Stimulated activated CD8-positive, alpha-beta memory T cell treated with anti-CD3 and anti-CD28 coated beads, Interleukin-15, amount 100 ng/mL, for 48 hours (primary cell): Measurements from ENCODE around the gene HEMGN.
A peak's percentile ranks its signal among the peaks of the same experiment; 100 is the strongest.

Experiments used
- DNase-seq, 2 donors: peaks; one replicate each; pipeline ENCODE4 v3.0.0-alpha.2; 2020; ENCODE audit warnings: low read depth in 2 of 2

Gene HEMGN

GRCh38 chr9:97928986-97929604, 8.9 kb downstream of the HEMGN start:
- DNase-seq: no peak

DNA sequence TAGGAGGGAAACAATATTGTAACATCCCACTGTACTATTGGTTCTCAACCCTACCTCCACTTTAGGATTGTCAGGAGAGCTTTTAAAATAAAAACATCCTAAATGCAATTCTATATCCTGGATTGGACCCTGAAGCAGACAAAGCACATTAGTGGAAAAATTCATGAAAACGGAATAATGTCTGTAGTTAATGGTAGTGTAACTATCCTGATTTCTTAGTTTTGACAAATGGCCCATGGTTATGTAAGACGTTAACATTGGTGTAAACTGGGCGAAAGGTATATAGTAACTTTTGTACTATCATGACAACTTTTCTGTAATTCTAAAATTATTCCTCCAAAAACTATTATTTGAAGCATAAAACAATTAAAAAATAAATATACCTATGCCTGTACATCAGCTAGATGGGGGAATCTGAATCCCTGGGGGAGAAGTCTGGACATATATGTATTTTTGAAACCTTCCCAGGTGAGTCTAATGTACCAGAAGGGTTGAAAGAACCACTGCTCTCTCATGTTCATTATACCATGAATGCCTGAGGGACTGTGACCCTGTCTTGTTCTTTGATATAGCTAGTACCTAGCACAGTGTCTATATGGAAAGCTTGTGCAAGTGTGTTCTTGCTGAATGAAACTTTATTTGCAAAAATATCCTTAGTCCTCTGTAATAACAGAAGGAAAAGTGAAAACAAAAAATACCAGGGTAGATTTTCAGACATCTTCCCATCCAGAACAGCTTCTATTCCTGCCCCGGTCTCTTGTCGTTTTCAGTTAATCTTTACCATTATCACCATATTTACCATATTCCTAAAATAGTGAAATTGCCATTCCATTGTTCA, 12.3 kb downstream of the HEMGN start:
- no peak for DNase-seq

DNA sequence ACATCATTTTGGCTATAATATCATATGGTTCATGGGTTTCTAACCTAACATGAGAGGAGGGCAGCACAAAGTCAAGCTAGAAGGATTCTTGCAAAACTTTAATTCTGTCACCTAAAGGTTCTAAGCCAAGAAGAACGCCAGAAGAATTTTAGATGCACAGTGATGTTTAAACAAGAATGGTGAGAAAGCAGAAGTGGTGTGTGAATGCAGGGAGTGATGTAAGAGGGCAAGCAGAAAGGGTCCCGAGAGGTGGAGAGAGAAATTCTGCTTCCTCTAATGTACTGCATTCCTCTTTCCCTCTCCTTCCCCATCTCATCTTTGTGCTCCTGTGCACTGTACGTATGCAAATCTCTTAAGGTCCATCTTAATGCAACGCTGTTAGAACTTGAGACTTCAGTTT, 13.6 kb downstream of the HEMGN start:
- DNase-seq: no peak

- DNase-seq: peak; percentile 38 to 45
These were observed 14.4 kb downstream of the HEMGN start for GRCh38 chr9:97923529-97924108.

- DNase-seq: peak; percentile 96 to 97
These were observed 15.8 kb downstream of the HEMGN start, which contains the start of gene TRMO for GRCh38 chr9:97921959-97922724. TSS of gene TRMO (minus strand) at chr9:97922500. CDS start at chr9:97922493, 7 bp downstream.

DNA sequence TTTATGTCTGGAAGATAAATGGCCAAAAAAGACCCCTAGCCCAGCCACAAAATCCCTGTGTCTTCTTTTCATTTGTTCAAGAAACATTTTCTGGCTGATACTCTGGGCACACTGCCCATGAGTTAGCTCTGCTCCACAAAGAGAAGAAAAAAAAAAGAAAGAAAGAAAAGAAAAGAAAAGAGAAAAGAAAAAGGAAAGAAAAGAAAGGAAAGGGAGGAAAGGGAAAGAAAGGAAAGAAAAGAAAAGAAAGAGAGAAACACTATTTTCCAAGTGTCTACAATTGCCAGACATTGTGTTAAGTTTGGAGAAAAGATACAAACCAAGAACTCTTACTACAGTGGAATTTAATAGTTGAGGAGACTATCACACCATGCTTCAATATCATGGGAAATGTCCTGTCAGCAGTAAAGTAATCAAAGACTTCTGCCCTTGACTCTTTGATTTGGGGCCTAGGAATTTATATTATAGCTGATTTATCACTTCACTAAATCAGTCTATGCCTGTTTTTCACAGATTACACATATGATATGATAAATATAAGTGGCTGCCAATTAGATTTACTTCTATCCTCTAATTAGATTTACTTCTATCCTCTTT, 18.7 kb downstream of the HEMGN start:
- DNase-seq: no peak

DNA sequence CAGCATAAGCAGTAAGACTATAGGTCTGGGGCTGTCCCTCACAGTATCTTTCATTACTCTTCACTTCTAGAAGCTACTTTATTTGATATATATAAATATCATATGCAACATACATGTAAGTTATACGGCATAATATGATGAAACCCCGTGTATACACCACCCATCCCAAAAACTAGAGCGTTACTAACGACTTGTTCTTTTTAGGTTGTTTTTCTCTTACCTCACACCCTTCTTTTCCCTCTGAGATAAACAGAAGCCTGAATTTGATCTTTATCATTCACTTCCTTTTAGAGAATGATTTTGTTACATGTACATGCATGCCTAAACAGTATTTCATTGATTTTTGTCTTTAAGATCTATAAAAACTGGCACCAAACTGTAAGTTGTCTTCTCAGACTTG, 19.4 kb downstream of the HEMGN start:
- DNase-seq: no peak

GRCh38 chr9:97911970-97912369, 26.0 kb downstream of the HEMGN start:
- DNase-seq: no peak

DNA sequence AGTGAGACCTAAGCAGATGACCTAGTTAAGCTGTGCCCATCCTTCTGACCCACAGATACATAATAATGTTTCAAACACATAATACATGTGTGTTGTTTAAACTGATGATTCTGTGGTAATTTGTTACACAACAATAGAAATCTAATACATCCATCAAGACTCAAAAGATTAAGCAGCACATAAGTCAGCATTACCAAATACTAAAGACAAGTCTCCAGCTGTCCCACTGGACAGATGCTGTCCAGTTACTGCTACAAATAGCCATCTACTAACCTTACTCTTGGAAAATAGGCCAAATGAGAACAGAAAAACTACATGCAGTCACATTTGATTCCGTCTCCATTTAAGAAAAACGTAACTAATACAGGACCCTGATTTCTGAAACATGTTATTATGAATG, 26.4 kb downstream of the HEMGN start:
- DNase-seq: no peak

- no peak for DNase-seq
These were observed 27.6 kb downstream of the HEMGN start for GRCh38 chr9:97910357-97910756.

- DNase-seq: no peak
These were observed 29.3 kb downstream of the HEMGN start for GRCh38 chr9:97908705-97909104.

DNA sequence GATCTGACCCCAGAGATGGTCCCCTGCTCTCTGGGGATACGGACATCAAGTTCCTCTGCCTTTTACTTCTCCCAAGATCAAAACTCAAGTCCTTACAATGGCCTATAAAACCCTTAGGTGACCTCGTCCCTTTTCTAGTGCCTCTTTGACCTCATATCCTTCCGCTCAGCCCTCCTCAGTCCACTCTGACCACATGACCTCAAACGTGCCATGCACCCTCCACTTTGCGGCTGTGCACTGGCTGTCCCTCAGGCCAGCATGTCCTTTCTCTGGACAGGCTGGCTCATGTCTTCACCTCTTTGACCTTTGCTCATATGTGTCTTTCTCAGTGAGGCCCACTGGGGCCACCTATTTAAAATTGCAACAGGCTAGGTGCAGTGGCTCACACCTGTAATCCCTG, 30.3 kb downstream of the HEMGN start:
- no peak for DNase-seq

- no peak for DNase-seq
These were observed 30.9 kb downstream of the HEMGN start for GRCh38 chr9:97907046-97907445.

- DNase-seq: no peak
These were observed 31.6 kb downstream of the HEMGN start for GRCh38 chr9:97906236-97906831.

- DNase-seq: no peak
These were observed 32.7 kb downstream of the HEMGN start for GRCh38 chr9:97905228-97905627.

DNA sequence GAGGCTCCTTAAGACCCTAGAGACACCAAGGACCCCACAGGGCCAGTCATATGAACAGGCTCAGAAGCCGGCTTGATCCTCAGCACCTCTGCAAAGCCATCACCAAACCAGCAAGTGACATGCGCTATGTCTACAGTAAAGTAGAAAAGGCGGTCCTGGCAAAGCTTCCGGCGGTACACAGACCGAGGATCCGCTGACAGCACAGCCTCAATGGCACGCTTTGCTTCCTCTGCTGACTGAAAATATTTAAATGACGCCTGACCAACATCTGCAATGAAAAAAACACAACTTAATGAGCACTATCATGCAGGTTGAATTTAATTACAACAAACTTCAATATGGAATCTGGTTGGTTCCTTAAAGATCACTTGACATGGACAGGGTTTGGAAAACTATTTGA, 33.2 kb downstream of the HEMGN start:
- DNase-seq: peak; percentile 27

GRCh38 chr9:97903177-97903576, 34.8 kb downstream of the HEMGN start:
- no peak for DNase-seq

DNA sequence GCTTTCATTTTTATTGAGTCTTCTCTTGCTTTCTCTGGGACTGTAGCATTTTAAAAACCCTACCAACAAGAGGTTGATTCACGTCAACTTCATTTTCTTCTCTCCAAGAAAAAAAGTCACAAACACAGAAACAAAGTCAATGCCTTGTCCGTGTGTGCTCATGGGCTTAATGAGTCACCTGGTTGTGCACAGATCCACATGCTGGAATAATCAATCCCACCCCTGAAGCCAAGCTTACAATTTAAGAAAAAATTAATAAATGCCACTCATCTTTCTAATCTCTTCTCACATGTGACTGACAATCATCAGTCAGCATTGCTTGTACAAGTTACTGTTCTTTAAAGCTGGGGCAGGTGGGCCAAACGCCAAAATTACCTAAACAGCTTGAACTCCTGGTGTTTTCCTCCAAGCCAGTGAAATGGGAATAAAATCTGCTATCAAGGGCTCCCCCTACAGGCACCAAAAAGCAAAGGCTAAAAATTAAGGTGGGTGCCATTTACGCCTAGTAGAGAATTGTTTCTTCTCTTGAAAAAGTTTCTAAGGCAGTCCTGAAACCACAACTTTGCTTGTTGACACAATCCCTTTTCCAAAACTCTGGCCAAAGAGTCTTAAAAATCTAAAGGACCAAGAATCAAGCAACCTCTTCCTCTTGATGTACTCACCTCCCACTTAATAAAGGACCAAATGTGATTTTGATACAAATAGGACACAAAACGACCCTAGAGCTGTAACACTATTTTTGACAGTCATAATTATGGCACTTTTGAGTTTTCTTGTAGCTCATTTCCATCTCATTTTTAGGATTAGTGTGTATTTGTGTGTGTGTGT, 37.0 kb downstream of the HEMGN start:
- DNase-seq: no peak

DNA sequence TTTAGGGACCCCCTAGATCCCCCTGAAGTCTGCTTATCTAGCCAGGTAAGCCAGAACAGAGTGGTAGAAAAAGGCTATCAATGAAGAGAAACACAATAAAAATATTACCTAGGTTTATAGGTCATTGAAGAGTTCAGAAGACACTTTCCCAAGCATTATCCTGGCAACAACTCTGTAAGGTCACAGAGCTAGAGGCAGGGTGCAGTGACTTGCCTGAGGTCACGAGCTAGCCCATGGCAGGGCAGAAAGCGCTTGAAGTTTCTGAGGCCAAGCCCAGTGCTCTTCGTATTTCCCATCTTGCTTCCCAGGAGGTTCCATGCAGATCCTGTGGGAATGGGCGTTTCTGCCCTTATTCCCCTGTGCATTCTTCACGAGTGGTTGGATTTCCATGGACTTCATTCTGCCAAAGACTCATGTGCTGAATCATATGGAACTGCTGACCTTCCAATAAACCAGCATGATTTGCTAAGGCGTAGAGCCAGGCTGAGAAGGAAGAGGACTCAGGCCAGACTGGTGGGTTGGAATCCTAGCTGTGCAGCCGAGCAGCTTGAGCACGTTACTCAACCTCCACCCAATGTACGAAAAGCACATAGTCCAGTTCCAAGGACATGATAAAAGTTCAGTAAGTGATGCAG, 37.8 kb downstream of the HEMGN start:
- DNase-seq: no peak
